GM19193 (cell line): Measurements from ENCODE around the gene DNAAF1.

Experiments used
- POLR2A ChIP-seq: IDR thresholded peaks from 4 replicates; pipeline ENCODE4 v1.6.1; 2011; ENCODE audit not compliant: insufficient read depth, insufficient read length; ENCODE audit errors: extremely low read depth

DNAAF1 gene

DNA sequence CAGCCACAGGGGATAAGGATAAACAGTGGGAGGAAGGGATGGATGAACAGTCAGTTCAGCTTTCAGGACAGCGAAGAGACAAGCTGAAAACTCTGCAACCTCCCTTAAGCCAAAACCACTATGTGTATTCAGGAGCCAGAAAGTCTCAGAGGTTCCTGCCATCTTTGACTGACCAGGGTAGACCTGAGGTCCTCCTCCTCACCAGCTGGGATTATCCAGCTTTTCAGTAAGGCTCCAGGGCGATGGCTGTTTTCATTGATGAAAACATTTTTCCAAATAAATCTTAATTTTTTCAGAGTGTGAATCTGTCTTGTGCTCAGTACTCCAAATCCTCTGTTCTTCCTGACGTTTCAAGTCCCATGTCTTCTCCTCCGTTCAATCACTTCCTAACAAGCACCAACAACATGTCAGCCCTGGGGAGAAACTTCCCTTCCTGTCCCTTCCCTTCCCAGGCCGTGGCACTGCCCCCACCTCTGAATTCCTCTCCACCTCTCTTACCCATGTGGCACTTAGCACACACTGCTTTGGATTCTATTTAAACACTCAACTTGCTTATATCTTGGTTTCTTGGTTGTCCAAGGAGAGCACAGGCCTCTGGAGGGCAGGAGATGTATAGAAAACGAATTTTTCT, 5.4 kb upstream of the DNAAF1 start:
- no peak for TF ChIP-seq POLR2A

DNA sequence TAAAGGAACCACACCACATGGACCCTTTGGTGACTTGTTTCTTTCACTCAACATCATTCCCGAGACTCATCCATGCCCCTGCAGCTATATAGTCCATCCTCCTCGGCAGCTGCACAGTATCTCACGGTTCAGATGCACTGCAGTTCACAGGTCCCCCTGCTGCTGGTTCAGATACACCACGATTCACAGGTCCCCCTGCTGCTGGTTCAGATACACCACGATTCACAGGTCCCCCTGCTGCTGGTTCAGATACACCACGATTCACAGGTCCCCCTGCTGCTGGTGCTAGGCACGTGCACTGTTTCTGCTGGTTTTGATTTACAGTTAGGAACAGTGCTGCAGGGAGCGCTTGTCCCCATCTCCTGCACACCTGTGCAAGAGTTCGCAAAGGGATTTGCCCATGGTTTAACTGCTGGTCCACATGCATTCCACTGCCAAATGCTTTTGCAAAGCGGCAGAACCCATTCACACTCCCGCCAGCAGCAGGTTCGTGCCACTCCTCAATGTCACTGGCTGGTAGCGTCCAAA, 3.9 kb upstream of the DNAAF1 start:
- TF ChIP-seq POLR2A = no peak

DNA sequence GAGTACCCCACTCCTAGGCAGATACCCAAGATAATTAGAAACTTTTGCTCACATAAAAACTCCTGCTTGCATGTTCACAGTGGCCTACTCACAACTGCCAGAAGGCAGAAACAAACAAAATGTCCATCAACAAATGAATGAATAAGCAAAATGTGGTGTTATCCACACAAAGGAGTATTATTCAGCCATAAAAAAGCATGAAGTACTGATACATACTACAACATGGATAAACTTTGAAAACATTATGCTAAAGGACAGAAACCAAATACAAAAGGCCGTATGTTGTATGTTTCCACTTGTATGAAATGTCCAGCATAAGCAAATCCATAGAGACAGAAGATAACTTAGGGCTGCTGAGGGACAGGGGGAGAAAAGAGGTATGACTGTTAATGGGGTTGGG, 2.0 kb upstream of the DNAAF1 start:
- TF ChIP-seq POLR2A = no peak

DNA sequence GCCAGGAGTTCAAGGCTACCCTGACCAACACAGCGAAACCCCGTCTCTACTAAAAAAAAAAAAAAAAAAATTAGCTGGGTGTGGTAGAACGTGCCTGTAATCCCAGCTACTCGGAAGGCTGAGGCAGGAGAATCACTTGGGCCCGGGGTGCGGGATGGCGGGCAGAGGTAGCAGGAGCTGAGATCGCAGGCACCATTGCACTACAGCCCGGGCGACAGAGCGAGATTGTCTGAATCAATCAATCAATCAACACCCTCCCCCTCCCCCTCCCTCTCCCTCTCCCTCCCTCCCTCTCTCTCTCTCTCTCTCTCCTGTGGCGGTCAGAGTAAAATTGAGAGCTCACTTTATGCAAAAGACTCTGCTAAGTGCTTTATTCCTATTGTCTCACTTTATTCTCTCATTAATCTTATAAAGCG, 1.3 kb upstream of the DNAAF1 start:
- TF ChIP-seq POLR2A = no peak

DNA sequence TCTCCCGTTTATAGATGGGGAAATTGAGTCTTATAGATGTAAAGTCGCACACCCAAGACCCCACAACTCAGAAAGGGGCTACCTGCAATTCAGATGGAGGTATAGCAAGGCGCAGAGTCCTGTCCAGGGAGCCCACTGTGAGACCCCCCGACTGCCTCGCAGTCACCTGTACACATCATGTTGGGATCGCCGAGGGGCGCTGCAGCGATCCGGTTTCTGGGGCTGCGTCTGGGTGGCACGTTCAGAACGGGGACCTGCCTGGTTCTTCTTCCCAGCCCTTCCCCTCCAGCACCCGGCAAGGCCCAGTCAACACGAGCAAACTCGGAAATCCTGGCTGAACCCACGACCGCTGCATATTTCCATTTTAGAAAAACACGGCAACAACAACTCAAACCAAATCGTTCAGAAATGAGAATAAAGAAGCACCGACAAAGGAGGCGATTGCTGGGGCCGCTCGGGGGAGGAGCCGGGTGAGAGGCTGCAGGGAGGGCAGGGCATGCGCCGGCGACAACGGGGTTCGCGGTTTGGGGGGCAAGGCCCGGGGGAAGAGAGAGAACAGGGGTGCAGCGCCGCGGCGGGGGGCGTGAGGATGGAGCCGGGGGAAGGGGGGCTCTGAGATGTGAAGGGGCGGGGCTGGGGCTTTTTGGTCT, 774 bp upstream of the DNAAF1 start:
- no peak for TF ChIP-seq POLR2A

DNA sequence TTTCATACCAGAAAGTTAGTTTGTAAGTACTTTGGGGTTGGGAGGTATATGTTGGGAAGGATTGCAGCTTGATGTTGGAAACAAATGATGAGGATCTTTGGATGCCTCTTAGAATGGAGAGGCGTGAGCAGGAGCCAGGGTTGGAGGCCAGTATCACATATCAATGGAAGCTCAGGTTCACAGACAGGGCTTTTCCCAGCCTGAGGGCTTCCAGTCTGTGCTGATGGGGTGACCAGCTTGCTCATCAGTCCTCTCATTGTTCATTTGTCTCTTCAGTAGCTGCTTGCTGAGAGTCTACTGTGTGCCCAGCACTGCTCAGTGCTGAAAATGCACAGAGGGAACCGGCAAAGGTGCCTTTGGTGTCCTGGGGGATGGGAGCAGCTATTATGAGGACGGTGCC, 5.8 kb downstream of the DNAAF1 start:
- no peak for TF ChIP-seq POLR2A

DNA sequence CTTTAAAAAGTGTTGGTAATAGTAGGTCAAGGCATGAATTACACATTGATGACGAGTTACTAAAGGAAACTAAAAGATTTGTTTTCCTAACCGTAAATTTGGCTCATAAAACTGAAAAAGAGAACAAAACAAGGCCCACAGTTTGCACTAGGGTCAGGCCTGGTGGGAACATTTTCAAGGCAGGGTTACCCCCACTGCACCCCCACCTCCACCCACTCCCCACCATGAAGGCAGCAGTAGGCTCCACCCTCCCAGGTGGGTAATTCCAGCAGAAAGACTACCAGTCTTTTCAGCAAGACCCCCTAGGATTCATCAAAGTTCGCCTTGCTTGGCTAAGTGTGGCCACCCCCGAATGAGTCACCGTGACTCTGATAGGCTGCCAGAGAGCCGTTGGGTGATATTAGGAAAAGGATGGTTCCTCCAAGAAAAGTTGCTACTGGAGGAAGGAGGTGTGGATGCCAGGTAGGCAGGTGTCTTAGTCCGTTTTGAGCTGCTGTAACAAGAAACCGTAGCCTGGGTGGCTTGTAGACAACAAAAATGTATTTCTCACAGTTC, 8.6 kb downstream of the DNAAF1 start:
- no peak for TF ChIP-seq POLR2A

DNA sequence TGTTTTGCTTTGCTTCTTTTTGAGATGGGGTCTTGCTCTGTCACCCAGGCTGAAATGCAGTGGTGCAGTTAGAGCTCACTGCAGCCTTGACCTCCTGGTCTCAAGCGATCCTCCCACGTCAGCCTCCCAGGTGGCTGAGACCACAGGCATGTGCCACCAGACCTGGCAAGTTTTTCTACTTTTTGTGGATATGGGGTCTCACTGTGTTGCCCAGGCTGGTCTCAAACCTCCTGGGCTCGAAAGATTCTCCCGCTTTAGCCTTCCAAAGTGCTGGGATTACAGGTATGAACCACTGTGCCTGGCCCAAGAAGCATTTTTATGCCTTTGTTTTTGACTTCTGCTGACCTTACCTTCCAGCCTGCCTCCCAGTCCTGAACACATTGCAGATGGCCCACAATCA, 10.1 kb downstream of the DNAAF1 start:
- no peak for TF ChIP-seq POLR2A

DNA sequence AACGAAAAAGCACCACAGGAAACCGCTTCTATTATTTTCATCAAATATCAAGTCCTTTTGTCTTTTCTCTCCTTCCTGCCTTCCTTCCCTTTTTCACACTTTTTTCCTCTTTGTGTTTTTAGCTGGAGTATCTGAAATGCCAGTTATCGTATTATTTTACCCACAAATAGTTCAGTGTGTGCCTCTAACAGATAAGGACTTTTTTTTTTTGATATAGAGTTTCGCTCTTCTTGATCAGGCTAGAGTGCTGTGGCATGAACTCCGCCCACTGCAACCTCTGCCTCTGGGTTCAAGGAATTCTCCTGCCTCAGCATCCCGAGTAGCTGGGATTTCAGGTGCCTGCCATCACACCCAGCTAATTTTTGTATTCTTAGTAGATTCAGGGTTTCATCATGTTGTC, 10.7 kb downstream of the DNAAF1 start:
- no peak for TF ChIP-seq POLR2A

DNA sequence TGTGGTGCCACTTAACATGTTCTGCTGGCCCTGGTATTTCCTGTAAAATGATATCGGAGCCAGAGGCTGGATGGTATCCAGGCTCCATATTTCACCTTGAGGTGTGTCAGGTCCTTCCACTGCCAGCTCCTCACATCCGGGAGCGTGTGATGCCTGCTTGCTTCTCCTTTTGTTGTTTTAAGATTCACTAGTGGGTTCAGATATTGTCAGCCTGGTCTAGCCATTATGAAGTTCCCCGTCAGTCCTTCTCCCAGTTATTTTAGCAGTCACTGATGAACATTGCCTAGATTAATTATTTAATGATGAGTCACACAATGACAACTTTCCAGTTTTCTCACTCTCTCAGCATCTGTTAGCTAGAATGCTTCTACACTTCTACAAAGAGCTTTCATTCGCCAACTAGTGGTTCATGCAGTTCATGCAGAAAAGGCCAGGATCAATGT, 11.3 kb downstream of the DNAAF1 start:
- TF ChIP-seq POLR2A = no peak

DNA sequence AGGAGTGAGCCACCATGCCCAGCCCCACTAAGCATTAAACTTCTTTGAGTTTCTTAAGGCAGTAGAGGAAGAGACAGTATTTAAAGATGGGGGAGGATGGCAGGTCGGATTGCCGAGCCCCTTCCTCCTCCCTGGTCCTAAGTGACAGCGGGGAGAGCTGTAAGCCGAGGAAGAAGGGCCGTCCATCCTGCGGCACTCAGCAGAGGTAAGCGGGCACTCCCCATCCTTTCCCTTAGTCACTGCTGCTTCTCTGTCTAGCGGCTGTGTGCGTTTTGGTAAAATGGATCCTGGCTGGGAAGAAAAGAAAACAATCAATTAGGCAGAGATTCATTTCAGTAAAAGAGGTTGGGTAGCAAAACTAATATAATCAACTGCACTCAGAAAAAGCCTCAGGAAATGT, 13.9 kb downstream of the DNAAF1 start:
- no peak for TF ChIP-seq POLR2A

DNA sequence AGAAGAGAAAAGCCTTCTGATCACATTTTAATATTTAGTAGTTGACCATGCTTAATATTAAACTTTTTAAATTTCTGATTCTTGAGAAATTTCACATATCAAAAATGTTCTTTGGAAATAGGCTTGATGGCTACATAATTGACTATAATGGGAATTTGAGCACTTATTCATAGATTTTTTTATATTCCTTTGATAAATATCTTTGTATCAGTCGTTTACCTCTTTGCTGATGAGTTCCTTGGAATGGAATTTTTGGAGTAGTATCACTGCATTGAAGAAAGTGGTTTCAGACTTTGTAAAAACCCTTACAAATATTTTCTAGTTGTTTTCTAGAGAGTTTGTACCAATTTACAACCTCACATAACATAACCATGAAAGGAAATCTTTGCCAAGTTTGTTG, 14.7 kb downstream of the DNAAF1 start:
- no peak for TF ChIP-seq POLR2A

DNA sequence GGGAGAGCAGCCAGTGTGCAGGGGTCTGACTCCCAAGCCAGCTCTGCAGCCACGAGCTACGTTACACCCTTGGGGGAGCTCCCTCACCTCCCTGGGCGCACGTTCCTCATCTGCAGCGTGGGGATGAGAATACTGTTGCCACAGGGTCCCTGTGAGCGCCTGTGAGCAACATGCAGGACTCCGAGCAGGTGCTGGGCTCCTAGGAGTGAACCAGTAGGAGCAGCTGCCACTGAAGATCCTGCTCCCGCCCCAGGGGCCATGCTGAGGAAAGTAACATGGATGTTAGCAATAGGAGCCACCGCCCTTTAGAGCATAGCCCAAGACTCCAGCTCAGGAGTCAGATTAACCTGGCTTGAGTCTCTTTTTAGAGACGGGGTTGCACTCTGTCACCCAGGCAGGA, 15.9 kb downstream of the DNAAF1 start:
- no peak for TF ChIP-seq POLR2A

DNA sequence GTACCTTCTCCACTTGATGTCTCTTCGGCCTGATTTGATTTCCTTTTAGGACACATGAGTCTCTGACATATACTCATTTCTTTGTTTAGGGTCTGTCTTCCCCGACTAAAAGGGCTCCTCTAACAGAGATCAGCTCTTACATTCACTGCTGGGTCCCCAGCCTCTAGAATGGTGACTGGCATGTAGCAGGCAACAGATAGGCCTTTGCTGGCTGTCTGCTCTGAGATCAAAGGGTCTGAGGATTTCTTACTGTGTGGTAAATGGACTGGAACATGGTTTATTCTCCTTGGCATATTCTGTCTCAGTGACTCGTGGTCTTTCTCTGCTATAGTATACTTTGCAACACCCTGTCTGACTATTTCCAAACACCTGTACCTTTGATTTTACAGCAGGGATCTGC, 16.7 kb downstream of the DNAAF1 start:
- TF ChIP-seq POLR2A = no peak

DNA sequence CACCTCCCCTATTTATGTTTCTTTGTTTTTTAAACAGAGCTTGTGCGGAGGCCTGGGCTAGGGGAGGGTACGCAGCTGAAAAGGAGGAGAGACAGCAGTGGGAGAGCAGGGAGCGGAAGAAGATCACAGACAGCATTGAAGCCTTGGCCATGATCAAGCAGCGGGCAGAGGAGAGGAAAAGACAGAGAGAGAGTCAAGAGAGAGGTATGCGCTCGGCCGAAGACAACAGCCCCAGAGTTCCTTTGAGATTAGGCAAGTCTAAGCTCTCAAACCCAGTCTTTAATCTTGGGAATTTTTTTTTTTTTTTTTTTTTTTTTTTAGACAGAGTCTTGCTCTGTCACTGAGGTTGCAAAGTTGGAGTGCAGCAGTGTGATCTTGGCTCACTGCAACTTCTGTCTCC, 20.6 kb downstream of the DNAAF1 start:
- no peak for TF ChIP-seq POLR2A
